ENCODE measurements around the gene FURIN.

DNA sequence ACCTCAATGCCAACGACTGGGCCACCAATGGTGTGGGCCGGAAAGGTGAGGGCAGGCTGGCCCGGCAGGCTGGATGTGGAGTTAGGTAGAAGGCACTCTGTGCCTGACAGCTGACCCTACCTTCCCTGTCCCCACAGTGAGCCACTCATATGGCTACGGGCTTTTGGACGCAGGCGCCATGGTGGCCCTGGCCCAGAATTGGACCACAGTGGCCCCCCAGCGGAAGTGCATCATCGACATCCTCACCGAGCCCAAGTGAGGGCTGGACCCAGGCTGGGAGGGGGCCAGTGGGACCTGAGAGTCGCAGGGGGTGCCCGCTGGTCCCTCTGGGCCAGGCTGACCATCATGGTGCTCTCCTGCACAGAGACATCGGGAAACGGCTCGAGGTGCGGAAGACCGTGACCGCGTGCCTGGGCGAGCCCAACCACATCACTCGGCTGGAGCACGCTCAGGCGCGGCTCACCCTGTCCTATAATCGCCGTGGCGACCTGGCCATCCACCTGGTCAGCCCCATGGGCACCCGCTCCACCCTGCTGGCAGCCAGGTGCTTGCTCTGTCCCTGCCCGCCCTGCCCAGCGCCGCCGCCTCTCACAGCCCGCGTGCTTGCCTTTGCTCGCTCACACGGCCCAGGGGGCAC is 11.5 kb downstream of the FURIN start:
- TF ChIP-seq, protein P1, sequence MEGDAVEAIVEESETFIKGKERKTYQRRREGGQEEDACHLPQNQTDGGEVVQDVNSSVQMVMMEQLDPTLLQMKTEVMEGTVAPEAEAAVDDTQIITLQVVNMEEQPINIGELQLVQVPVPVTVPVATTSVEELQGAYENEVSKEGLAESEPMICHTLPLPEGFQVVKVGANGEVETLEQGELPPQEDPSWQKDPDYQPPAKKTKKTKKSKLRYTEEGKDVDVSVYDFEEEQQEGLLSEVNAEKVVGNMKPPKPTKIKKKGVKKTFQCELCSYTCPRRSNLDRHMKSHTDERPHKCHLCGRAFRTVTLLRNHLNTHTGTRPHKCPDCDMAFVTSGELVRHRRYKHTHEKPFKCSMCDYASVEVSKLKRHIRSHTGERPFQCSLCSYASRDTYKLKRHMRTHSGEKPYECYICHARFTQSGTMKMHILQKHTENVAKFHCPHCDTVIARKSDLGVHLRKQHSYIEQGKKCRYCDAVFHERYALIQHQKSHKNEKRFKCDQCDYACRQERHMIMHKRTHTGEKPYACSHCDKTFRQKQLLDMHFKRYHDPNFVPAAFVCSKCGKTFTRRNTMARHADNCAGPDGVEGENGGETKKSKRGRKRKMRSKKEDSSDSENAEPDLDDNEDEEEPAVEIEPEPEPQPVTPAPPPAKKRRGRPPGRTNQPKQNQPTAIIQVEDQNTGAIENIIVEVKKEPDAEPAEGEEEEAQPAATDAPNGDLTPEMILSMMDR (IDR thresholded peaks at IDR 0.05 in 4 of 5, conservative IDR thresholded peaks at IDR 0.05 in 1 of 5), result no peak
- no peak for TF ChIP-seq POLR2A (IDR thresholded peaks at IDR 0.05)

Data from gastrocnemius medialis (tissue), 4 donors.